Measurements from ENCODE around the gene KIAA1586.
A peak's percentile ranks its signal among the peaks of the same experiment; 100 is the strongest.
"Not testable (repeated sequence)": the region's sequence is repeated elsewhere in the genome, so short reads cannot be mapped to it uniquely, and the experiment has no call there.

Gene KIAA1586, protein sequence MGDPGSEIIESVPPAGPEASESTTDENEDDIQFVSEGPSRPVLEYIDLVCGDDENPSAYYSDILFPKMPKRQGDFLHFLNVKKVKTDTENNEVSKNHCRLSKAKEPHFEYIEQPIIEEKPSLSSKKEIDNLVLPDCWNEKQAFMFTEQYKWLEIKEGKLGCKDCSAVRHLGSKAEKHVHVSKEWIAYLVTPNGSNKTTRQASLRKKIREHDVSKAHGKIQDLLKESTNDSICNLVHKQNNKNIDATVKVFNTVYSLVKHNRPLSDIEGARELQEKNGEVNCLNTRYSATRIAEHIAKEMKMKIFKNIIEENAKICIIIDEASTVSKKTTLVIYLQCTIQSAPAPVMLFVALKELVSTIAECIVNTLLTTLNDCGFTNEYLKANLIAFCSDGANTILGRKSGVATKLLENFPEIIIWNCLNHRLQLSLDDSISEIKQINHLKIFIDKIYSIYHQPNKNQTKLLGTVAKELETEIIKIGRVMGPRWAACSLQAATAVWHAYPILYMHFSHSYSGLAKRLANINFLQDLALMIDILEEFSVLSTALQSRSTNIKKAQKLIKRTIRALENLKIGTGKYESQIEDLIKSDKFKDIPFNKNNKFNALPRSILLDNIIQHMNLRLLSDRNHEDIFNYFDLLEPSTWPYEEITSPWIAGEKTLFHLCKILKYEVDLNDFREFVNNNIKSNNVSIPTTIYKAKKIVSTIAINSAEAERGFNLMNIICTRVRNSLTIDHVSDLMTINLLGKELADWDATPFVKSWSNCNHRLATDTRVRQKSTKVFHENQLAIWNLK

DNA sequence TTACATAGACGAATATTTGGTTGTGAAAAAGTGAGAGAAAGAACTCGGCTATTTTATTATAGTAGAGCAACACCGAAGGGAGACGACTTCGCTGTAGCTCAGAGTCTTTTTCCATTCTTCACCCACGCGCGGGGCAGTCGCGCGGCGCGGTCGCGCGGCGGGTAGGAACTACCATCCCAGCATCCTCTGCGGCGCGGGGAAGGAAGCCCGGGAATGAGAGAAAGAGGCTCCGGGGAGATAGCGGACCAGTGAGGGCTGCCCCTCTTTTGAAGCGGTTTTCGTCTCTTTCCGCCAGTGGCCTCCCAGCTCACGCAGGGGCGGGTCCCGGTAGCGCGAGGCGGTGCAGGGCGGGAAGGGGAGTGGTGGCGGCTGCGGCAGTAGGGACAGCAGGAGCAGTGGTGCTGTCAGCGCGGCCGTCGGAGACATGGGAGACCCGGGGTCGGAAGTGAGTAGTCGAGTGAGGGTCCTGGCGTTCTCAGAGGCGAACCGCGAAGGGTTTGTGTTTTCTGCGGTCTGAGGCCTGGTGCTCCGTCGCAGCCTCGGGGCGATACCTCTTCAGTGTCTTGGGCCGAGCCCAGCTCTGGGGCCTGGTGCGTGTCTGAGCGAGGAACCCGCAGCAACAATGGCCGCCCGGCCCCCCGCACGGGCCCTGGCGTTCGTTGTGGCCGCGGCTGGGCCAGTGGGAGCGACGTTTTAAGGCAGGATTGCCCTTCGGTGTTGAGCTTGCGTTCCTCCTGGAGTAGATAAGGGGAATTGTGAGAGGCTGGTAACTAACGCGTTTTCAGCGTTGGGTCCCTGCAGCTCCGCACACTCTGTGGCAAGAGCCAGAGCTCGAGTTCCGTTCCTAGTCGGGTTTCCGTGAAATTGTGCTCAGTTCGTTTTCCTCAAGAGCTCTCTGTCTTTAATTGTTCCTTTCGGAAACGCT lies at the start of gene KIAA1586:
KIAA1586 (plus strand) TSS at position 362 of the 925 bp plus-strand sequence; CDS start at position 425, 63 bp downstream.
- peak; percentile 85 for DNase-seq

DNA sequence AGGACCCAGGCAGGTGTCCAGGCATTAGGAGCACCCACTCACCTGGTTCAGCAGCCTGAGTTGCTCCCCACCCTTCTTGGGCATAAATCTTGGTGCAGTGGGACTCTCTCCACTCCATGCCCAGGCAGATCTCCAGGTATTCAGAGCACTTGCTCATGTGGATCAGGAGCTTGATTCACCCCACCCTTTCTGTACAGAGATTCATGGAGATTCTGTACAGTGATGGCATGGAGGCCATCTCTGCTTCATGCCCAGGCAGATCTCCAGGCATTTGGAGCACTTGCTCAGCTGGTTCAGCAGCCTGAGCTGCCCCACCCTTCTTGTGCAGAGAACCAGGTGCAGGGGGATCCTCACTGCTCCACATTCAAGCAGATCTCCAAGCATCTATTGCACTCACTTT lies 47.4 kb upstream of the KIAA1586 start:
- no peak for DNase-seq

DNA sequence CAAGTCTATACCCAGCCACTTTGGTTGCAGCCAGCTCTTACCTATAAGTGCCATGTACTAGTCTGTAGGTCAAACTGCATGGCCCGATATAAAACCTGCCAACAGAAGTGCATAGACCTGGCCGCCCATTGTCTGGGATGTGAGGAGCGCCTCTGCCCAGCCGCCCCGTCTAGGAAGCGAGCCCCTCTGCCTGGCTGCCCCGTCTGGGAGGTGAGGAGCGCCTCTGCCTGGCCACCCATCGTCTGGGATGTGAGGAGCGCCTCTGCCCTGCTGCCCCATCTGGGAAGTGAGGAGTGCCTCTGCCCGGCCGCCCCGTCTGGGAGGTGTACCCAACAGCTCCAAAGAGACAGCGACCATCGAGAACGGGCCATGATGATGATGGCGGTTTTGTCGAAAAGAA lies 46.7 kb upstream of the KIAA1586 start:
- not testable (repeated sequence) for DNase-seq

DNA sequence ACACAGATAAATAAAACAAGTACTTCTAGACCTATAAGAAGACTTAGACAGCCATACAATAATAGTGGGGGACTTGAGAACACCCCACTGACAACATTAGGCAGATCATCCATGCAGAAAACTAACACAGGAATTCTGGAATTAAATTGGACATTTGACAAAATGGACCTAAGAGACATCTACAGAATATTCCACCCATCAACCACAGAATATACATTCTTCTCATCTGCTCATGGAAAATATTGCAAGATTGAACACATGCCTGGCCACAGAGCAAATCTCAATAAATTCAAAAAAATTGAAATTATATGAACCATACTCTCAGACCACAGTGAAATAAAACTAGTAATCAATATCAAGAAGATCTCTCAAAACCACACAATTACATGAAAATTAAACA lies 44.3 kb upstream of the KIAA1586 start:
- no peak for DNase-seq

DNA sequence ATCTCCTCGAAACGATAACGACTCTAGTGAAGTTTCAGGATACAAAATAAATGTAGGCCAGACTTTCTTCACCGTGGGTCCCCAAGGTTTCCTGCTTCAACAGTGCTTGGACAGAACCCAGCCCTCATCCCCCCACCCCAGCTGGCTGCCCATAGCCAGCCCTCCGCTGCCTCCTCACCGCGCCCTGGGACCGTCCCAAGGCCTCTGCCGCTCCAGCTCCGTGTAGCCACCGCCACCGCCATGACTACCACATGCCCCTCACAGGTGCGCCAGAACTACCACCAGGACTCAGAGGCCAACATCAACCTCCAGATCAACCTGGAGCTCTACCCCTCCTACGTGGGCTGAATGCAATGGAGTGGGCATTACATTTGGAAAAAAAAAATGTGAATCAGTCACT lies 42.2 kb upstream of the KIAA1586 start:
- DNase-seq: no peak

DNA sequence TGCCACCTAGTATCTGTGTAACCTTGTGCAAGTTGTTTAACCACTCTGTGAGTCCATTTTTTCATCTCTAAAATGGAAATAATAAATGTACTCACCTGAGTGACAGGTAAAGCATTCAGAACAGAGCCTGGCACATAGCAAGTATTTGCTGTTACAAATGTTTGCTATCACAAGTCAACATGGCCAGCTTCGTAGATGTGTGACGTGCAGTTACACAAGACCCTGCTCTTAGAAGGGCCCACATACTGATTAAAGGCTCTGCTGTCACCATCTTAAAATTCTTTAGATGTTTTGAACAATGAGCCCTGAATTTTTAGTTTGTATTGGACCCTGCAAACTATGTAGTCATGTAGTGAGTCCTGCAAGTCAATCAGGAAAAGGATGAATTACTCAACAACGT lies 40.4 kb upstream of the KIAA1586 start:
- no peak for DNase-seq

DNA sequence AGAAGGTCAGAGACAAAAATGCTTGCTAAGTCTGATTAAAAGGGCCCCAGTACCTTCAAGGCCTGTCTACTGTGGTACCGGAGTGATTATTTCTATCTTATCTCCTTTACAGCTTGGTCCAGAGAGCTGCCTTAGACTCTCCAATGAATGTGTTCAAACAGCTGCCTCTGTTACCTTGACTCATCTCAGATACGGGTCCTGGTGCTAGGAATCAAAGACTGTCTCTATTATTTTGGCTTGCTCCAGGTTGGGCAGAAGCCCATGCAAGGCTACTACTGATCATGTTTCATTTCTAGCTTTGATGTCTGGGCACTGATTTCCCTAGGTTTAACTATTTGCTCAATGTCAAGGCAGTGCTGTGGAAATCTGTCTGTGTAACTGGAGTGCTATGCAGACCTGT lies 38.4 kb upstream of the KIAA1586 start:
- not testable (repeated sequence) for DNase-seq

DNA sequence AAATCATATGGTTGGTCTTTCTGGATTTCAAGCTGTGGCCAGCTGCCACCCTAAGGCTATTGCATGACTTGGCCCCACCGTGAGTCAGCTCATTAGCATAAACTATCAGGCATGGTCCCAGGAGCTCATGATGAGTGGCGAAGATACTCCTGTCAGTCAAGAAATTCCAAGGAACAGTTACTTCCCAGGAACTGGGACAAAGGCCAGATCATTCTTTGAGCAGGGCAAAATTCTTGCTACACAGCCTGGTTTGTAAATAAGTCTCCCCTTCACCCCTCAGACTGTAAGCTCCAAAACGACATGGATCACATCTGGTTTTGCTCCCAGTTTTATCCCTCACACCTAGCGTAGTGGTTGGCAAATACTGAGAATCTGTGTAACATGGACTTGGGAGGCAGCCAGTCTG lies 33.0 kb upstream of the KIAA1586 start:
- no peak for DNase-seq

DNA sequence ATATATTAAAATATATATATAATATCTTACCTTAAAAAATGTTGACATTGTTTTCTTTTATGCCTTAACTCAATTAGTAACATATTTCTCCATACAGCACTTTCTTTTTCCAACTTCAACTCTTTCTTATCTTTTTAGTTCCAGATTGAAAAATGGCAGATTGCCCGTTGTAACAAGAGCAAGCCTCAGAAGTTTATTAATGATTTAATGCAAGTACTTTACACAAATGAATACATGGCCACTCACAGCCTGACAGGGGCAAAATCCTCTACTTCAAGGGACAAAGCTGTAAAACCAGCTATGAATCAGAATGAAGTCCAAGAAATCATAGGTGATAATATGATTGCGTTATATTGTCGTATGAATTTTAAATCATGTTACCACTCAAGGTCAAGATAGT lies 29.4 kb upstream of the KIAA1586 start:
- no peak for DNase-seq

DNA sequence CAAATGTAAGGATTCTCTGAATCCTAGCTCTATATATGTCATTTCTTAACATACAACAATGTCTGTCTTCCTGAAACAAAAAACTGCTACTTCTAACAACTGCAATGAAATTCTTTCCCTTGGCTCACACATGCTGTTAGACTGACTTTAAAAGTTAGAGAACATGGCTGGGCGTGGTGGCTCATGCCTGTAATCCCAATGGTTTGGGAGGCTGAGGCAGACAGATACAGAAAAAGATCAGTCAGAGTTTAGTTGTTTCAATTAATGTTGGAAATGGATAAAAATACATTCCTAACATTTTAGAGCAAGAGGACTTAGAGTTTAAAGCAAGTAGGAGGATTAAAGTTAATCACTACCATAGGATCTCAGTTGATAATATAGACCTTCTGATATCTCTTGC lies 28.7 kb upstream of the KIAA1586 start:
- DNase-seq: no peak

DNA sequence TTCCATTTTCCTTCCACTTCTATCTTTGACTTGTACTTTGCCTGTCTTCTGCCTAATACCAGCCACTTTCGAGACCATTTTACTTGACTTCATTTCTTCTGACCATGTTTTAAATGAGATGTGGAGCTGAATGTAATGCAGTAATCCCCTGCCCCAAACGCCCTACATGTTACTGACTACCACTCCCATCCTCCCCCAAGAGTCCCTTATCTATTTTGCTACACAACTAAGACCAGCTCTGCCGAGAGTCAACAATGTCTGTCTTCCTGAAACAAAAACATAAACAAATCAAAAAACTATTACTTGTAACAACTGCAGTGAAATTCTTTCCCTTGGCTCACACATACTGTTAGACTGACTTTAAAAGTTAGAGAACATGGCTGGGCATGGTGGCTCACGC lies 27.1 kb upstream of the KIAA1586 start:
- no peak for DNase-seq

DNA sequence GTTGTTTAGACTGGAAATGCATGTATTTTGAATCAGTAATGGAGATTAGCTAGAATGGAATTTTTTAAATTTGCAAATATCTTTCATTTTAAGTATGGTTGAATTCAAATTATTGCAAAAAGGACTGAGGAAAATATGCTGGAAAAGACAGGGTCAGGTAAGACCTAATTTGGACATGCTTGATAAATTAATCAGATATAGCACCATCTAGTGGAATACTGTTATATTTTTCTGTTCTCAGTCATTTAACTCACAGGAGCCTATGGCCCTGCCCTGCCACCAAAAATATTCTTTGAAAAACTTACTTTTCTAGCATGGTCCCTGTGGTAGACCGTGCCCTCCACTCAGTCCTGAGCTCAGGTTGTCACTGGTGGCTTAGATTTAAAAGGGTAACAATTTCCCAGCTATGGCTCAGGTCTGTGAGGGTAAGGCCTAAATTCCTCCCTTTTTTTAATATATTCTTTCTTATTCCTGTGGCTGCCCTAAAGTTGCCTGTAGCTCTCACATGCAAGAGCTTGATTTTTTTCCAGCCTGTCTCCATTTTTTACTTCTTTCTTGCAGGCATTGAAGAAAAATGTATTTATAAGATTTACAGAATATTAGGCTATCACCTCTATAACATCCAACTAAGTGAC lies 25.3 kb upstream of the KIAA1586 start:
- no peak for DNase-seq

DNA sequence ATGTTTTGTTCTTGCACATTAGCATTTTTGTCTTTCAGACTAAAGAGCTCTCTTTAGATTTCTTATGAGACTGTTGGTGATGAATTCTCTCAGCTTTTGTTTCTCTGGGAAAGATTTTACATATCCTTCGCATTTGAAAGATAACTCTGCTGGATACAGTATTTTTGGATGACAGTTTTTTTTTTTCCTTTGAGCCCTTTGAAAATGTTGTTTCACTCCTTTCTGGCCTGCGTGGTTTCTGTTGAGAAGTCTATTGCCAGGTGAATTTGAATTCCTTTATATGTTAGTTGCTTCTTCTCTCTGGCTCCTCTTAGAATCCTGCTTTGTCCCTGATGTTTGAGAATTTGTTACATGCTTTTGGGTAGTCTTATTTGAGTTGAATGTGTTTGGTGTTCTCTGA lies 22.2 kb upstream of the KIAA1586 start:
- DNase-seq: no peak

DNA sequence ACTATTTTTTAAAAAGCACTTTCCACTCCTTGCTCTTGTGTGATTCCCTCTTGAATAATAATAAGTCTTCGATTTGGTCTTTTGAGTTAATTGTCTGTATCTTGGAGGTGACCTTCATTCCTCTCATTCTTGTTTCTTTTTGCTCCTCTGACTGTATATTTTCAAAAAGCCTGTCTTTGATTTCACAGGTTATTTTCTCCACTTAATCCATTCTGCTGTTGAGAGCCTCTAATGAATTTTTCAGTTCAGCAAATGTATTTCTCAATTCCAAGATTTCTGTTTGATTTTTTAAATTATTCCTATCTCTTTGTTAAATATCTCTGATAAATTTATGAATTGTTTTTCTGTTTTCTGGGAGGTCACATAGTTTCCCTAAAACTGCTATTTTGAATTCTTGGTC lies 21.7 kb upstream of the KIAA1586 start:
- DNase-seq: no peak

DNA sequence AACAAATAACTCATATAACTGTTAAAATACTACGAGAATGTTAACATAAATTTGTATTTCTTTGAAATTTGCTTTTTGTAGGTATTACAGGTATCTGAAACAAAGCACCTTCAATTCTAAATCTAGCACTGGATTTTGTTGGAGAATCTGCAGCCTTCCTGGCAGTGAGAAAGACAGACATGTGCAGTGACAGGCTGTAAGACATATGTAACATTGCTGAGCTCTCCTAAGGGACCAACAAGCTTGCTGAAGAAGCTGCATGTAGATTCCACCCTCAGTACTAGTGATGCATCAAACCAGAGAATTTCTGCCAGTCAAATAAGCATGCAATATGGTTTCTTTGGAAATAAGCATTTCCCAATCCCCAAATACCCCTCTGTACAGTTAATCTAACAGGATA lies 20.5 kb upstream of the KIAA1586 start:
- no peak for DNase-seq

DNA sequence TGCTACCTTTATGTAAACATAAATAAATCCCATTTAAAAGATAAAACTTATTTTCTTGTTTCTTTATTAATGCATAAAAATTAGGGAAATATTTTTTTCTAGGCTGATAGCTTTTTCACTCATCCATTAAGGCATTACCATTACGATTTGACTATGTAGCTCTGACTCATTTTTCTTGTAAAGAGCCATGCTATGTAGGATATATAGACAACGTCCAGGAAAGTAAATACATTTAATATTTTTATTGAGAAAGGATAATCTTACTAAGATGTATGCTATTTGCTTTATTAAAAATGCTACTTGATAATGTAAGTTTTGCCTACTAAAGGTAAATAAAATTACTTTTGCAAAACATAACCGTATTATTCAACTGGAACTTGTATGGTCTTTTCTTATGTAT lies 19.2 kb upstream of the KIAA1586 start:
- no peak for DNase-seq

DNA sequence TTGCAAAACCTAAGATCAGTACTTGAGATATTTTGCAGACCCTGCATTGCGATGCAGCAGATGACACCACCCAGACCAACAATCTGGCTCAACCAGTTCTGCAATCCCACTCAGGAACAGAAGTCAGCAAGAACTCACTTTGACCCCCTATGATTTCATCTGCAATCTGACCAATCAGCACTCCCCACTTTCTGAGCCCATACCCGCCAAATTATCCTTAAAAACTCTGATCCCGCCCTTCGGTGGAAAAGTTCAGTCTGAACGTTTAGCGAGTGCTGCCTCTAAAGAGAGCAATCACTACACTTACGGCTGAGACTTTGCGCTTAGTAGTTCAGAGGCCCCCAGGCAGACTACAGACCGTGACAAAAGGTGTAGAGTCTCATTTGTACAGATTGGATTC lies 17.3 kb upstream of the KIAA1586 start:
- no peak for DNase-seq

DNA sequence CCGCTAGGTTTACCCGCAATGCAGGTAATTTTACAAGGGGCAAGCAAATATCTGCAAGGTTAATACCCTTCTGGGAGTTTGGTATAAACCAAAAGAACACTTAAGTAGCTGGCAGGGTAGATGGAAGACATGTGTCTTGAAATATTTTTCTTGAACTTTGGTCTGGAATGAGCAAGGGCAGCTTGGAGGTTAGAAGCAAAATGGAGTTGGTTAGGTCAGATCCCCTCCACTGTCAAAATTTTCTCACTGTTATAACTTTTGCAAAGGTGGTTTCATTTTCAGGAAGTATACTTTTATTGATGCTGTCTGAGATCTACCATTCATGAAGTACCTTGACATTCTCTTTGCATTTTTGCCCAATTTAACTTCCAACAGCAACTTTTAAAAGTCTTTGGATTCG lies 13.3 kb upstream of the KIAA1586 start:
- DNase-seq: no peak

DNA sequence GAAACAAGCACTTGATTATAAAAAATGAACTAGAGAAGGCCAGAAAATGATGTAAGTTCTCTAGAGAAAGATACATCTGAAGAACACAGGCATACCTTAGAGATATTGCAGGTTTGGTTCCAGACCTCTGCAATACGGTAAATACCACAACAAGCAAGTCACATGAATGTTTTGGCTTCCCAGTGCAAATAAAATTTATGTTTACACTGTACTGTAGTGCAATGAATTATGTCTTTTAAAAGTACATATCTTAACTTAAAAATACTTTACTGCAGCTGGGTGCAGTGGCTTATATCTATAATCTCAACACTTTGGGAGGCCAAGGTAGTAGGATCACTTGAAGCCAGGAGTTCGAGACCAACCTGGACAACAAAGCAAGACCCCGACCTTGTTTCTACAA lies 10.9 kb upstream of the KIAA1586 start:
- no peak for DNase-seq

DNA sequence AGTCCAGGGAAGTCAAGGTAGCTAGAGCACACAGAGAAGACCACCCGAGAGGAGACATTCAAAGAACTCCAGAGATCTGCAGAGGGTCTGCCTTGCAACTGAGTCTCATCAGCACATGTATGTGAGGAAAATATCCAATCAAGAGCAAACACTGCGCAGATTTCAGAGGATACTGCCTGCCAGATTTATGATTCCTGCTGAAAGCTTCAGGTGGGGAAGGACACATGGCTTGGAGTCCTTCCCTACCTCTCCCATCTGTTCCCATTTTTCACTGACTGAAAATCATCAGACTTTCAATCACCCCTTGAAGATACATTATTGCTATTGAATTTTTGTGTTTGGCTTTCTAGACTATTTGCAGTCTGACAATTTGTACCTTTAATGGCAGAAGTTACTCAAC lies 7.6 kb upstream of the KIAA1586 start:
- no peak for DNase-seq

DNA sequence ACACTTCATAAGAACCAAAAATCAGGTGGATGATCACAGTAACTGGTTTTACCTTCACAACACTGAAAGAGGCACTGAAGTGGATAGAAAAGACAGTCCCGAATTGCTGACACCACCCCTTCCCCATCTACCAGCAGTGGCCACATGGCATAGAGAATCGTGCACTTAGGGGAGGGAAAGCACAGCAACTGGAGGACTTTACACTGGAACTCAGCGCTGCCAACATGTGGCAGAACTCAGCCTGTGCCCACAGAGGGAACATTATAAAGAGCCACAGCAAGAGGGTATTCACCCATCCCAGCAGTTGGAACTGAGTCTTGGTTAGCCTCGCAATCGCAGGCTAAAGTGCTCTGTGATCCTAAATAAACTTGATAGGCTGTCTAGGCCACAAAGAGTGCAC lies 6.5 kb upstream of the KIAA1586 start:
- no peak for DNase-seq

DNA sequence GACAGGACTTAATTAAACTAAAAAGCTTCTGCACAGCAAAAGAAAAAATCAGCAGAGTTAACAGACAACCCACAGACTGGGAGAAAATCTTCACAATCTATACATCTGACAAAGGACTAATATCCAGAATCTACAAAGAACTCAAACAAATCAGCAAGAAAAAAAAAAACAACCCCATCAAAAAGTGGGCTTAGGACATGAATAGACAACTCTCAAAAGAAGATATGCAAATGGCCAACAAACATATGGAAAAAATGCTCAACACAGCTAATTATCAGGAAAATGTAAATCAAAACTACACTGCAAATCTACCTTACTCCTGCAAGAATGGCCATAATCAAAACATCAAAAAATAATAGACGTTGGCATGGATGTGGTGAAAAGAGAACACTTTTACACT lies 2.4 kb upstream of the KIAA1586 start:
- DNase-seq: not testable (repeated sequence)

DNA sequence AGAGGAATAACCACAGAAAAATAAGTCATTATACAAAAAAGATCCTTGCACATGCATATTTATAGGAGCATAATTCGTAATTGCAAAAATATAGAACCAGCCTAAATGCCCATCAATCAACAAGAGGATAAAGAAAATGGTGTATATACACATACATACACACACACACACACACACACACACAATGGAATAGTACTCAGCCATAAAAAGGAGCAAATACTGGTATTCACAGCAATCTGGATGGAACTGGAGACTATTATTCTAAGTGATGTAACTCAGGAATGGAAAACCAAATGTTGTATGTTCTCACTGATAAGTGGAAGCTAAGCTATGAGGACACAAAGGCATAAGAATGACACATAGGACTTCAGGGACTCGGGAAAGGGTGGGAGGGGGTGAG lies 1.9 kb upstream of the KIAA1586 start:
- DNase-seq: no peak

All from stimulated activated CD4-positive, alpha-beta T cell treated with anti-CD3 and anti-CD28 coated beads, Interleukin-1b, Interleukin-23, amount 100 ng/mL, for 48 hours (primary cell).